Stimulated activated CD4-positive, alpha-beta T cell treated with anti-CD3 and anti-CD28 coated beads, Interleukin-4, amount 100 ng/mL, for 1 hour (primary cell): ENCODE data around the gene UNC5A.

Source experiments
- DNase-seq: peaks from one replicate; pipeline ENCODE4 v3.0.0-alpha.2; 2020

UNC5A gene

DNA sequence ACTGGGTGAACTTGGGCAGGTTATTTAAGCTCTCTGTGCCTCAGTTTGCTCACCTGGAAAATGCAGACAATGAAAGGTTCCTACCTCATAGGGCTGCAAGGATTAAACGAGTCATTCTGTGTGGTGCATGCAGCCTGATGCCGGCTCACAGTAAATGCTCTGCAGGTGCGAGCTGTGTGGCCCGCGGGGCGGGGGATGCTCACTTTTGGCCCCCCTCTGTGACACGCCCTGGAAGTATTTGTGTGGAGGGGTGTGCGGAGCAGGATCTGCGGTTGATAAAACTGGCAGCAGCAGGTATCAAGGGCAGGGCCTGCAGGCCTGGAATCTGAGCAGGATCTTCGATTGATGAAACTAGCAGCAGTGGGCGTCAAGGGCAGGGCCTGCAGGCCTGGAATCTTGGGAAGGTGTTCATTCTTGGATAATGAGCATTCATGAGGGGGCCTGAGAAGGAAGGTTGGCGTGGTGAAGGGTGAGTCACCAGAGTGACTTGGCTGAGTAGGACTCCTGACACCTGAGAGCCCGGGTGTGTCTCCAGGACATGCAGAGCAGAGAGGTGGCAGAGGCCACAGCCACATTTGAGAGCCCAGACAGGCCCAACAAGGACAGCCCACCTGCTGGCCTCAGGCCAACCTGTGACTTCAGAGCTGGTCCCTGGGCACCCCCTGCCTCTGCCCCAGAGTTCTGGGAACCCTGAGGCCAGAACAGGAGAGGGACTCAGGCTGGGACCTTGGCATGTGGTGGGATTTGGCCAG is 11.9 kb downstream of the UNC5A start:
- no peak for DNase-seq

DNA sequence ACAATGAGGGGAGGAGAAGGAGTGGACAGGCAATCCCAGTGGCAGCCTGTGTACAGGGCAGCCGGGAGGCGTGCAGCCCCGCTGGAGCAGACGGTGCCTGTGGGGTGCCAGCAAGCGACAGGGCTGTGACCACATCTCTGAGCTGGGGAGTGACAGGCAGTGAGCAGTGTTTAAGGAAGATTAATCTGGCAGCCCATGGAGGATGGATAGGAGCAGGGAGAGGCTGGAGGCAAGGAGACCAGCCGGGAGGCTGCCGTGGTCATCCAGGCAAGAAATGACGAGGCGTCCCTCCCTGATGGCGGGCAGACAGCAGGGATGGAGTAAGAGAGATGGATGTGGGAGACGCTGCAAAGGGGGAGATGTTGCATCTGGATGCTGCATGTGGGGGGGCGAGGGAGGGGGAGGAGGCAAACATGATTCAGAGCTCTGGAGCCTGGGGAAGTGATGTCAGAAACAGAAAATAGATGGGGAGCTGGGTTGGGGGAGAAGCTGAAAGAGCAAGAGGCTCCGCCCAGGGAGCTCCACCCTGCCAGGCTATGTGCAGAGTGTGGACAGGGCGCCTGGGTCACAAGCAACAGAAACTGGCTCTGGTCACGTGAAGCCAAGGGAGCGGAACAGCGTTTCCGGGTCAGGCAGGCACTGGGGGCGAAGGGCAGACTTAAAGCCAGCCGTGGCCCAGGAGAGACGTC is 12.6 kb downstream of the UNC5A start:
- DNase-seq, result no peak

DNA sequence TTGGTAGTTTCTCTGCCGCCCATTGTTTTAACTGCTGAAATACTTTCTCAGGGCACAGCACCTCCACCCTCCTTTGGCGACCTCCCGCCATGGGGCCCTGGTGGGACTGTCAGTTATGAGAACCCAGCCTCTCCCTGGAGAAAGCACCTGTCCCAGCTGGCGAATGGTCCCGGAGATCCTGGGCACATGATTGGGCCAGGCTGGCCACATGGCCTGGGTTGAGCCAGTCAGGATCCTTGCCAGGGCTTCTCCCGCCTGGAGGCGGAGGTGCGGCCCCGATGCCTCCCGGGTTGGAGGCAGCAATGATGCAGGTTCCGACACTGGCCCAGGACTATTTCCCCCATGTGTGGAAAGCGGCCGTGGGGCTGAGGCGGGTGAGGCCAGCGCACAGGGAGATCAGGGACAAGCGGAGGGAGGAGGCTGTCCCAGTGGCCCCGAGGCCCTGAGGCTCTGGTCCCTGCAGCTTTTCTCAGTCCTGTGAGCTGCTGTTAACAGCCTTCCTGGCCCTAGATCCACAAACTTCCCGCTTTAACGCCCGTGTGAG is 13.6 kb downstream of the UNC5A start:
- DNase-seq, result no peak

DNA sequence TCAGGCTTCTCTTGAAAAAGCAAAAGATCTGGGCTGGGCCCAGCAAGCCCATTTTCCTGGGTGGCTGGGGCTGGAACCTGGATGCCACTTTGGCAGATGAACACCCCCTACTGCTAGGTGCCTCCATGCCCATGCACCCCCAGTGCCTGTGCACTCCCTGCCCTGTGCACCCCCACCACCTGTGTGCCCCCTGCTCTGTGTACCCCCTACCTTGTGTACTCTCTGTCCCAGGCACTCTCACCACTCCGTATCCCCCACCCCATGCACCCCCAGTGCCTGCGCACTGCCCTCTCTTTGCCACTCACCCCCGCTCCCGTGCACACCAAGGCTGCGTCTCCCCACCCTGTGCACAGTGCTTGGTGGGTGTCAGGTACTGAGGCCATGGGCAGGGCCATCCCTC is 14.2 kb downstream of the UNC5A start:
- no peak for DNase-seq

DNA sequence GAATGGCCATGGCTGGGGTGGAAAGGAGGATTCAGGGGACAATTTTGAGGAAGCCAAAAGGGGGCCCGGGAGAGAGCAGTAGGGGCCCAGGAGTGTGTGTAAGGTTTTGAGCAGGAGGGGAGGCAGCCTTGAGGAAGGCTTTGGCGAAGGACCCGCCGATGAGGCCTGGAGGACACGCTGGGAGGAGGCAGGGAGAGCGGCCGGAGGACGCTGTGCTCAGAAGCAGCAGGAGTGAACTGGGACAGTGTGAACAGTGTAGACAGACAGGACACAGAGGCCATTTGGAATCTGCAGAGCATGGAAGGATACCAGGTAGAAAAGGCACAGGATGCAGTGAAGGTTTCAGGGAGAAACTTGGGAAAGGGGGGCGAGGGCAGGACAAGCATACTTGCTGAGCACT is 14.9 kb downstream of the UNC5A start:
- DNase-seq, result no peak

DNA sequence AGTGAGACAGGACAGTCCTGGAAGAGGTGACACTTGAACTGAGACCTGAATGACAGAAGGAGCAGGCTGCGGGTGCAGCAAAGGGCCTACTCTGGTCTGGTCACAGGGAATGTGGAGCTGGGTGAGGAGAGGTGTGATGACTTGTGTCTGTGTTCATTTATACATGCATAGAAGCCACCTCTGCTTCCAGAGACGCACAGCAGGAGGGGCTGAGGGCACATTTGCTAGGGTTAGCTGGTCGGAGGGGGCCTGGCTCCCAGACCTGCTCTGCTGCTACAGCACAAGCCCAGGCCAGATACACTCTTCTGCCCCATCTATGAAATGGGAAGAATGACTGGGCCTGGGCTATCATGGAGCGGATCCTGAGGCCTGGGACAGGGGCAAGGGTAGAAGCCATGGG is 15.6 kb downstream of the UNC5A start:
- DNase-seq, result no peak

DNA sequence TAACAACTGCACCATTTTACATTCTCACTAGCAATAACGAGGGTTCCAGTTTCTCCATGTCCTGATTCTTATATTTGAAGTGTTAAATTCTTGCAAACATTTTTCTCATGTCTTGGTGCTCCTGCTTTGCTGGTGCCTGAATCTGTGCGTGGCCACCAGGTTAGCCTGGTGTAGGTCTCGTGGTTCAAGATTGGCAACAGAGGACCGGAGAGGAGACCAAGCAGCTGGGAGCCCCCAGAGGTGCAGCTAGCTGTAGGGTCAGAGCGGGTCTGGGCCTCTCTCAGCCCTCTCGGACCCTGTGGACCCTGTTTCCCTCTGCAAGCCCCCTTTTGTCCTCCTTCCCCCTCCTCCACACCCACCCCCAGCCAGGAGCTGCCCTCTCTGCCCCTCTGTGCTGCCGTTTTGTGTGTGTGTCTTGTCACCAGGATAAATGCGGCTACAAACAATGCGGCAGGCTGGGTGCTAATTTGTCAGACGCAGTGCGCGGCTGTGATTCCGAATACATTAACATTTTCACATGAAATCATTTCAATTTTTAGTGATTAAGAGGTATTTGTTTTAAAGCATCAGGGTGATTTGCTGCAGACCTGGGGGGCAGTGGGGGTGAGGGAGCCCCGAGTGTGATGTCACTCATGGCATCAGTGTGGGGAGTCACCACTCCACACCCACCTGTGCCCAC is 17.5 kb downstream of the UNC5A start:
- no peak for DNase-seq

DNA sequence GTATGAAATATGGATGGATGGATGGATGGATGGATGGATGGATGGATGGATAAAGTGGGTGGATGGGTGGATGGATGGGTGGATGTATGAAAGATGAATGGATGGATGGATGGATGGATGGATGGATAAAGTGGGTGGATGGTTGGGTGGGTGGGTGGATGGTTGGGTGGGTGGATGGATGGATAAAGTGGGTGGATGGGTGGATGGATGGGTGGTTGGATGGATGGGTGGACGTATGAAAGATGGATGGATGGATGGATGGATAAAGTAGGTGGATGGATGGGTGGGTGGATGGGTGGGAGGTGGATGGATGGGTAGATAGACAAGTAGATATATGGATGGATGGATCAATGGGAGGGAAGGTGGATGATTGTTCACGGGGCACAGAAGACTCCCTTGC is 19.0 kb downstream of the UNC5A start:
- no peak for DNase-seq

DNA sequence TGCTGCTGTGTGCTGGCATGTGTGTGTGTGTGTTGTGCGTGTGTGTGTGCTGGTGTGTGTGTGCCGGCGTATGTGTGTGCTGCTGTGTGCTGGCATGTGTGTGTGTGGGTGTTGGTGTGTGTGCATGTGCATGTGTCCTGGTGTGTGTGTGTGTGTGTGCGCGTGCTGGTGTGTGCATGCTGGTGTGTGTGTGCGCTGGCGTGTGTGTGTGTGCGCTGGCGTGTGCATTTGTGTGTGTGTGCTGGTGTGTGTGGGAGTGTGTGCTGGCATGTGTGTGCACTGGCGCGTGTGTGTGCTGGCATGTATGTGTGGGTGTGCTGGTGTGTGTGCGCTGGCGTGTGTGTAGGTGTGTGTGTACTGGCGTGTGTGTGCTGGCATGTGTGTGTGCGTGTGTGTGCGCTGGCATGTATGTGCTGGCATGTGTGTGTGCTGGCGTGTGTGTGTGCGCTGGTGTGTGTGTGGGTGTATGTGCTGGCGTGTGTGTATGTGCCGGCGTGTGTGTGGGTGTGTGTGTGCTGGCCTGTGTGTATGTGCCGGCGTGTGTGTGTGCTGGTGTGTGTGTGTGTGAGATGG is 20.1 kb downstream of the UNC5A start:
- no peak for DNase-seq

DNA sequence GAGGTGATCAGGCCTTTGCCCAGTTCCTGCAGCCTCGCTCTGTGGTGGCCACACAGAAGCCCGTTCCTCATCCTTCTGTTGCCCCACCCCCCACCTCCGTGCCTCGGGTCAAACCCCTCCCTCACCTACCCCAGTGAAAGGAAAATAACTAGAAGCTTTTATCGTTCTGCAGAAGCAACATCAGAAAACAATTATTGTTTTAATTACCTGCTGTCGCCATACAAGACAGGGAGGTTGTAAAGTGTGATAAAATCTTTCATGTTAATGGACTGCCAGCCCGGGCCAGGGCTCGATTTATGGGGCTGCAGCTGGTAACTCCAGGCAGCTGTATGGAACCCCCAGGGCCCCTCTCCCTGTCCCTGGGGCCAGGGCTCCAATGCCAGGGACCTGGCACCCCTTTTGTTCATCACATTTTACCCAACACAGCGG is 20.6 kb downstream of the UNC5A start:
- no peak for DNase-seq

DNA sequence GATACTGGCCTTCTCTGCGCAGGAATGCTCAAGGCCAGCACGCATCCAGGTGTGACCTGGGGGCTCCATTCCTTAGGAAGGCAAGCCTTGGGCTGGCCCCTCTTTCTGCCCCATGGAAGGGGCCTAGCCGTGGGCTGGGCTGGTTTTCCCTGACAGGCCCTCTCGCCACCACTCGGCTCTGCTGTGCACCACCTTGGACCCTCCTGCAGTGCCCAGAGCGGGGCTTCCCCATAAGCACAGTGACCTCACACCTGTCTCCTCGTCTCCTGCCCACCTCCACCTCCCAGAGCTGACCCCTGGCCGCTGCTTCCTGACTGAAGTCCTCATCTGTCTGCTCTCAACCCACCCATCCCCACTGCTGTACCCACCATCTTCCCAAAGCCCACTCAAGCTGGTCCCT is 21.1 kb downstream of the UNC5A start:
- no peak for DNase-seq

DNA sequence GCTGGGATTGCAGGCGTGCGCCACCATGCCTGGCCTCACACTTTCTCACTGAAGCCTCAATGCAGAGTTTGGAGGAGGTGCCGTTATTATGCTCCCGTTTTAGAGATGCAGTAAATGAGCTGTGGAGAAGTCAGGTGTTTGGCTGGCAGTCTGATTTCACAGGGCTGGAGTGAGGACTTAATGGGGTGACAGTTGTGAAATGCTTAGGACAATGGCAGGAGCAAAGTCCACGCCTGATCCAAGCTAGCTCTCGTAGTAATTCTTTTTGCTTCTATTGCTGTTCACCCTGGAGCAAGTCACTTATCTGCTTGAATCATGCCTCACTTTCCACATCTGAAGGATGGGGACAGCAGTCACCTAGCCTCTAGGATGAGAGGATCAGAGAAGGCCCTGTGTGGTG is 21.8 kb downstream of the UNC5A start:
- no peak for DNase-seq

DNA sequence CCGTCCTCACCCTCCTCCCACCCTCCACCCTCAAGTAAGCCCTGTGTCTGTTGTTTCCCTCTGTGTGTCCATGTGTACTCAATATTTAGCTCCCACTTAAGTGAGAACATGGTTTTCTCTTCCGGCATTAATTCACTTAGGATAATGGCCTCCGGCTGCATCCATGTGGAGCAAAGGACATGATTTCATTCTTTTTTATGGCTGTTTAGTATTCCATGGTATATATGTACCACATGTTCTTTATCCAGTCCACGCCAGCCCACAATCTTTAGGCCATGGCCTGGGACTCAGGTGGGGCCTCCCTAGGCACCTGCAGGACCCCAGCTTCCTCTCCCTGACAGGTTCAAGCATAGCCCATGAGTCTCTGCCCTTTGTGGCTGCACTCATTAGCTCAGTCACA is 22.9 kb downstream of the UNC5A start:
- no peak for DNase-seq

DNA sequence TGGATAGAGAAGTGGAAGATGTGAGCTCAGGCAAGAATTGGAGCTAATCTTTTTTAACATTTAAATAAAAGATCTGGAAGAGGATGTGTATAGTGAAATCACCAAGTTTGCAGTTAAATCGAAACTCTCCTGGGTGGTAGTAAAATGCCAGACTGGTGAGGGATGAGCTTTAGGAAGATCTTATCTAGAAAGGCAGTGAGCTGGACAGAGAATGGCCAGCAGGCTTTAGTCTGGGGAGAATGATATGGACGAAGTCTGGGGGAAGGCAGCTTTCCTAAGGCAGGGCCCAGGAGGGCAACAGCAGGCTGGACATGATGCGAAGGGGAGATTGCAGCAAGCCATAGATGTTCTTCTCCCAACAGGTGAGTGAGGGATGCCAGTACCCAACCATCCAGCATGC is 25.6 kb downstream of the UNC5A start:
- no peak for DNase-seq

DNA sequence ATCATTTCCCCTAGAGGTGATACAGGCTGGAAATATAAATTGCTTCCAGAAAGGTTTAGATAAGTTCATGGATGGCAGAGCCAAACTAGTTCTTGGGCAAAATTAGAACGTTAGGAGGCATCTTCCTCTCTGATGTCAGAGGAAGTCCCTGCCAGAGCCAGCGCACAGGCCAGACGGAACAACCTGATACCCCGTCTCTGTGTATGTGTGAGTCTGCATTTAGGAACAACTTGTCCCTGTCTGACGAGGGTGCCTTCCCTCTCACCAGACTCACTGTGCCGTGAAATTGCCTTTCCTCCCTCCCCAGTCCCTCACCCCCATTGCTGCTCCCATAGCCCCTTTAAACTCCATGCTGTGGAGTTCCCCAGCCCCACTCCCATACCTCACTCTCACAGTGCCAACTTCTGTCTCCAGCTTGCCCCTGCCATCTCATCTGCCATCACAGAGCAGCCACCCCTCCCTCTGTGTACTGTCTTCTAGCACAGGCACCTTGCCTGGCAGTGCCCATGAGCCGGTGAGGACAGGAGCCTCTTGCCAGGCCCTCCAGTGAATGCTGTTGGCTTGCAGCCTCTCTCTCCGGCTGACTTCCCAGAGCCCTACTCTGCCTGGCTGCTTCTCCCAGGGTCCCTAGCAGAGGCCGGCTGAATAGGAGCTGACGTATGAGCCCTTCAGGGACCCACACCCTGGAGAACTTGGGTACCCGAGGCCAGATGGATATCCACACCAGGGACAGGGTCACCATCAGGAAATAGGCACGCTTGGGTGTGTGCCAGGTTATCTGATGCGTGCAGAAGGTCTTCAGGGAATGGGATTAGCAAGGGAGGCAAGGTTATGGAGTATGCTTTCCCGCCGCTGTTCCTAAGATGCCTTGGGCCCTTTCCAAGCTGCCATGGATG is 26.7 kb downstream of the UNC5A start:
- DNase-seq, result no peak

DNA sequence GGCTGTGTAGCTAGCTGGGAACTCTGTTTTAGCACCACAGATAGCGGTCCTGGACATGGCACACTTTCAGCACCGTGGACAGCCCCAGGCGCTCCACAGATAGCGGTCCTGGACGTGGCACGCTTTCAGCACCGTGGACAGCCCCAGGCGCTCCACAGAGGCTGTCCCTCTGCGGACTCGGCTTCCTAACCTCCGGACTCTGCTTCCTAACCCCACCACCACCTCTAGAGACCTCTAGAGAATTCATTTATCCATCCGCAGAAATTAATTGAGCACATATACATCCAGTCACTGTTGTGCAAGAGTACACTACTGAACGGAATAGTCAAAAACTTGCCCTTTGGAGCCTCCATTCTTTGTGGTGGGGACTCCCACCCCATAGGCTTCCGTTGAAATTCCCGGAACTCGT is 27.4 kb downstream of the UNC5A start:
- peak; percentile 78 for DNase-seq

DNA sequence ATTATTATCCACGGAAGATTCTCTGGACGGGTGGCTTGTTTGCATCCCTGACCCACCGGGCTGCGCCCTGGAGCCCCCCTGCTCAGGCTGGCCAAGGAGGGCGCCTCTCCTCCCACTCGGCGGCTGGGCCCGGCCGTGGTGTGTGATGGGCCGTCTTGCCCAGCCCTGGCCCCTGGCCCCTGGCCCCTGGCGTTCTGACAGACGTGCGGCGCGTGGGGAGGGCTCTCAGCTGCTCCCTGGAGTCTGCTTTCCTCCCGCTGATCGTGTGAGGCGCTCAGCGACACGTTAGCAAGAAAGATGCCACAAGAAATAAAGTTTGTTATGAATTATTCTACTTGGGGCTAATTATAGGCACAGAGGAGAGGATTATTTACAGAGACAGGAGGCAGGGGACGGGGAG is 33.3 kb downstream of the UNC5A start:
- no peak for DNase-seq

DNA sequence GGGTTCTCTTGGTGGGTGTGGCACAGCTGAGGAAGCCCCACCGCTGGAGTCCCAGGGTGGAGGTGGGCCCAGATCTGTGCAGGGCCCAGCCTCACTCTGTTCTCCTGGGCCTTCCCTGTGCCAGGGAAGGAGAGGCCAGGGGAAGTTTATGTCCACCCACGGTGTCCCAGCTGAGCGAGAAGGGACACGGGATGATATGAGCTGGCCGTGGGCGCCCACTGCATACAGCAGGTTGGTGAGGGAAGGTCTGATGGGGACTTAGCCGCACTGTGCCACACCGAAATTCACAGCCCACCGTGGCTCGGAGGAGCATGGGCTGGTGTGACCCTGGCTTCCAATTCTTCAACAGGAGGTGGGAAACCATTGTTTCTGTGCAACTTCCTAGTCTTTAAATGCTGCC is 33.9 kb downstream of the UNC5A start:
- no peak for DNase-seq

DNA sequence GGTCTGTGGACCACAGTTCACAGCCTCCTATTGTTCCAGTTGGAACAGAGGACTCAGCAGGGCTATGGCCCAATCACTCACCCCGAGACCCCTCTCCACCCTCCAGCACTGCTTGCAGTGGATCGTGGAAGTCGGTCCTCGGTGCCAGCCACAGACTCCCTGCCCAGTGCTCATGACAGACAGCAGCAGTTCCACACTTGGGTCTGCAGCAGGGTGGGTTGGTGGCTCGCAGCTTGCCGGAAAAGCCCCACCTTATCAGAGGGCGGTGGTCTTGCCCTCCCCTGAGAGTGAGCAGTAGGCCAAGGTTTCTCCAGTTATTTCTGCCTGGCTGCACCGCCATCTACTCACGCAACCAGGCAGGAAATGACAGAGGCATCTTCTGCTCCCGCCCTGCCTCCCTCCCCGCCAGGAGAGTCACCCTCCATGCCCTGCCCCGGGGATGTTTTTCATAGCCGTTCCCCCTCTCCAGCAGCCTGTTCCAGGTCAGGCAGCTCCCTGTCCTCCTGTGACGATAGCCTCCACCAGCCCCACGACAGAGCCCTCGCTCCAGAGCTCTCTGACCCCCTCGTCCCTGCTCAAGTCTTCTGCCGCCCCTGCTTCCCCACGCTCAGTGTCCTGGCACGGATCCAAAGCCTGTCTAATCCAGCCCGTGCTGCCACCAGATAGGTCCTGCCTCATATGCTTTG is 34.5 kb downstream of the UNC5A start:
- DNase-seq, result no peak

DNA sequence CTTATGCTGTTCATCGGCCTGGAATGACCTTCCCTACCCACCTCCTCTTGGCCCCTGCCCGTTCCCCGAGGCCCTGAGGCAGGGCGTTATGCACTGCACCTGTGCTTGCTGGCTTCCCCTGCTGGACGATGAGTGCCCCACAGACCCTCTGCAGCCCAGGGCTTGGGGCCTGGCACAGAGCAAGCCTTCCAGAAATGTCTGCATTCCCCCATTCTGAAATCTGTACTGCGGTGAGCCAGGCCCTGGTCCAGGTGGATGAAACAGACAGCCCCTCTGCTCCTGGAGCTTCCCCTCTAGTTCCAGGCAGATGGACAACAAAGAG is 35.0 kb downstream of the UNC5A start:
- DNase-seq, result no peak

DNA sequence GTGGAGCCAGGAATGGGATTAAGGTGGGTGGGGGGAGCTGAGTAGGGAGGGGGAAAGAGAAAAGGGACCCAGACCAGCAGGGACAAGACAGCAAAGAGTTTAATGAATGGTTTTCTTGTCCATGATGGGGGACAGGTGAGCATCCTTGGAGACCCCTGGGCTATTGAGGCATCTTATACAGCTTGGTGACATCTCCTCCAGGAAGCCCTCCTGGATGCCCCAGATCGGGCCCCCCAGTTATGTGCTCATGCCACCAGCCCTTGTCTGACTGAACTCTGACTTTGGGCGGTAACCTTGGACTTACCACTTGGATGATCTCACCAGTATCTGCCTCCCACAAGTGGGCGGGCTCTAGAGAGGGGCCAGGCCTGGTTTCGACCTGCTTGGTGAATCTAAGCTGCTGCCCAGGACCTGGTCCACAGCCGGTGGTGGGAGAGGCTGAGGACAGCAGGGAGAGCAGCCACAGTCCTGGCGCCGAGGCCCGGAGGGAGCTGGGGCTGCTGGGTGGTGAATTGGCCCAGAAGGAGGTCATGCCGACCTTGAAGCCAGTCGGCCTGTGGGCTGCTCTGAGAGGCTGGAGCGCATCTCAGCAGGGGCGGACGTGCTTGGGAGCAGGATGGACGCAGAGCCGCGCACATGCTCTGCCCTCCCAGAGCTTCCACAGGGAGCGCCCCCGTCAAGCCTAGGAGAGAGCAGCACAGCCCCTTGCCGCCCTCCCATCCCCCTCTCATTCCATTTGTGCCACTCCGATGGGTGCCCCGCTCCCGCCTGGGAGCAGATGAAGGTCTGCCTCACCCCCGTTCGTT is 36.2 kb downstream of the UNC5A start:
- DNase-seq, result no peak
